ENCODE data around the gene PHF14.

The PHF14 gene

GRCh38 chr7:11203224-11203623 lies 229.6 kb downstream of the PHF14 start:
- no peaks in the 10 kb centered on the region for H3K36me3 ChIP-seq (ENCODE audit: insufficient read depth, insufficient read length, low read length)
- no peaks in the 10 kb centered on the region for H3K27me3 ChIP-seq (ENCODE audit: insufficient read depth, insufficient read length)
- no peaks in the 10 kb centered on the region for H3K4me1 ChIP-seq (ENCODE audit: insufficient read depth, insufficient read length)
- no peak overlapping the region for H3K4me3 ChIP-seq (ENCODE audit: insufficient read length, low read depth)
- DNase-seq (ENCODE audit: low read depth, low spot score), result no peak
- H3K9me3 ChIP-seq (ENCODE audit: insufficient read depth, low read length), result 0 out of 2 replicates have a peak, but pooled peaks cover 3% of the 10 kb centered on the region
- no peak for TF ChIP-seq YY1 (IDR thresholded peaks at IDR 0.05; ENCODE audit: insufficient read depth, insufficient read length)
- no peak for TF ChIP-seq ZNF274 (IDR thresholded peaks at IDR 0.05; ENCODE audit: low read depth, low read length)
- TF ChIP-seq SUZ12 (IDR thresholded peaks at IDR 0.05; ENCODE audit: extremely low read depth, insufficient read depth, insufficient read length), result no peak
- H3K9ac ChIP-seq (ENCODE audit: insufficient read length, low read depth), result no peak overlapping the region

GRCh38 chr7:11203683-11204082 lies 230.0 kb downstream of the PHF14 start:
- Histone ChIP-seq H3K4me1 (ENCODE audit: insufficient read depth, insufficient read length) (no peaks in the 10 kb centered on the region), H3K4me3 (ENCODE audit: insufficient read length, low read depth) (no peak overlapping the region), H3K9me3 (ENCODE audit: insufficient read depth, low read length) (0 out of 2 replicates have a peak, but pooled peaks cover 3% of the 10 kb centered on the region), H3K36me3 (ENCODE audit: insufficient read depth, insufficient read length, low read length) (no peaks in the 10 kb centered on the region), H3K27me3 (ENCODE audit: insufficient read depth, insufficient read length) (no peaks in the 10 kb centered on the region), H3K9ac (ENCODE audit: insufficient read length, low read depth) (no peak overlapping the region)
- no peak for DNase-seq (ENCODE audit: low read depth, low spot score)
- TF ChIP-seq SUZ12 (IDR thresholded peaks at IDR 0.05; ENCODE audit: extremely low read depth, insufficient read depth, insufficient read length) (no peak), YY1 (IDR thresholded peaks at IDR 0.05; ENCODE audit: insufficient read depth, insufficient read length) (no peak), ZNF274 (IDR thresholded peaks at IDR 0.05; ENCODE audit: low read depth, low read length) (no peak)

DNA sequence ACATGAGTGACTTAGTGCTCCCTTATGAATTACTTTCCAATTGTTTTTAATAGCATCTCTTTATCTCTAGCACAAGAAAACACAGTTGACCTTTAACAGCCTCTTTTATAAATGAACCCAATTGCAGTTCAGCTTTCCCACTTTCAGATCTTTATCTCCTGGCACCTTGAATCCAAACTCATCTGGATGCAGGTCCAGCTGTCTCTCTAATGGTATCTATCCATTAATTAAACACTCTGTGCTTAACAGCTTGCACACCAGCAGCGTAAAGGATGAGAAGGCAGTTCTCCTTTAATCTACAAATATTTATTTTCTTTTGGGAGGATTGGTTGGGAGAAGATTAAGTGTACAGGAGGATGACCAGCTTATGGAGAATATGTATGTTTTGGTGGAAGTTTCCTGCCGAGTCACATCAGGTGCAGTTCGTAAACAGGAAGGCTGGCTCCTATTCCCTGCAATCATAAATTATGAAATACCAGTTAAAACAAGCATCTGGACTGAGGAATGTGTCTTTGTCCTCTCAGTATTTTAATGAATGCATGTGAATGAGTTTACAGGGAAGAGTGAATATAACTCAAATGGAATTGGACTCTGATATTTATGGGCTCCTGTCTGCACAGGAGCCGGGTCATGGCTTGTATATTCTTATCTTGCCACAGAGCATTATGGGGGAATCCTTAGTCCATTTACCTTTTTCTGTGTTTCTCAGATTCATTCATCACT lies 232.7 kb downstream of the PHF14 start:
- Histone ChIP-seq H3K27me3 (ENCODE audit: insufficient read depth, insufficient read length) (no peaks in the 10 kb centered on the region), H3K9me3 (ENCODE audit: insufficient read depth, low read length) (no peaks in the 10 kb centered on the region), H3K4me1 (ENCODE audit: insufficient read depth, insufficient read length) (no peaks in the 10 kb centered on the region), H3K4me3 (ENCODE audit: insufficient read length, low read depth) (no peak overlapping the region), H3K9ac (ENCODE audit: insufficient read length, low read depth) (no peak overlapping the region), H3K36me3 (ENCODE audit: insufficient read depth, insufficient read length, low read length) (no peaks in the 10 kb centered on the region)
- TF ChIP-seq YY1 (IDR thresholded peaks at IDR 0.05; ENCODE audit: insufficient read depth, insufficient read length) (no peak), ZNF274 (IDR thresholded peaks at IDR 0.05; ENCODE audit: low read depth, low read length) (no peak), SUZ12 (IDR thresholded peaks at IDR 0.05; ENCODE audit: extremely low read depth, insufficient read depth, insufficient read length) (no peak)
- DNase-seq (ENCODE audit: low read depth, low spot score), result no peak

DNA sequence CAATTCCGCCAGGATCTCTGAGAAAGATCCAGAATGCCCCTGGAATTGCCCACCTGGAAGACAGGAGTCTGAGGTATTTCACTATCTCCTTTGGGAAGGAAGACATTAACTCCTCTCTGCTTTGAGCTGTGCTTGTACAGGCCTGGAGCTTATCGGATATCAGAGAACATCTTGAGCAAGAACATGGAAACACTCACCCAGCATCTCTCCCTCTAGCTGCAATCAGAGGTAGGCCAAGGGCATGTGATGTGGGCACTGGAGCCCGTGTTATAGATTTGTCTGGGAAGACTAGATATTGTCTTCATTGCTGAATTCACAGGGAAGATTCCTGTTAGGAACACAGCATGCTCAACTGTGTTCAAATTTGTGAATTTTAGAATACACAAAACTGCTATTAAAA lies 233.9 kb downstream of the PHF14 start:
- Histone ChIP-seq H3K4me3 (ENCODE audit: insufficient read length, low read depth) (no peak overlapping the region), H3K36me3 (ENCODE audit: insufficient read depth, insufficient read length, low read length) (no peaks in the 10 kb centered on the region), H3K4me1 (ENCODE audit: insufficient read depth, insufficient read length) (no peaks in the 10 kb centered on the region), H3K9ac (ENCODE audit: insufficient read length, low read depth) (no peak overlapping the region), H3K9me3 (ENCODE audit: insufficient read depth, low read length) (no peaks in the 10 kb centered on the region), H3K27me3 (ENCODE audit: insufficient read depth, insufficient read length) (no peaks in the 10 kb centered on the region)
- no peak for DNase-seq (ENCODE audit: low read depth, low spot score)
- TF ChIP-seq YY1 (IDR thresholded peaks at IDR 0.05; ENCODE audit: insufficient read depth, insufficient read length) (no peak), SUZ12 (IDR thresholded peaks at IDR 0.05; ENCODE audit: extremely low read depth, insufficient read depth, insufficient read length) (no peak), ZNF274 (IDR thresholded peaks at IDR 0.05; ENCODE audit: low read depth, low read length) (no peak)

GRCh38 chr7:11208883-11209465 lies 235.3 kb downstream of the PHF14 start:
- H3K36me3 ChIP-seq (ENCODE audit: insufficient read depth, insufficient read length, low read length), result no peaks in the 10 kb centered on the region
- no peak overlapping the region for H3K9ac ChIP-seq (ENCODE audit: insufficient read length, low read depth)
- H3K27me3 ChIP-seq (ENCODE audit: insufficient read depth, insufficient read length), result no peaks in the 10 kb centered on the region
- H3K4me3 ChIP-seq (ENCODE audit: insufficient read length, low read depth), result no peak overlapping the region
- DNase-seq (ENCODE audit: low read depth, low spot score), result no peak
- no peaks in the 10 kb centered on the region for H3K9me3 ChIP-seq (ENCODE audit: insufficient read depth, low read length)
- no peak for TF ChIP-seq YY1 (IDR thresholded peaks at IDR 0.05; ENCODE audit: insufficient read depth, insufficient read length)
- no peak for TF ChIP-seq ZNF274 (IDR thresholded peaks at IDR 0.05; ENCODE audit: low read depth, low read length)
- no peak for TF ChIP-seq SUZ12 (IDR thresholded peaks at IDR 0.05; ENCODE audit: extremely low read depth, insufficient read depth, insufficient read length)
- no peaks in the 10 kb centered on the region for H3K4me1 ChIP-seq (ENCODE audit: insufficient read depth, insufficient read length)

DNA sequence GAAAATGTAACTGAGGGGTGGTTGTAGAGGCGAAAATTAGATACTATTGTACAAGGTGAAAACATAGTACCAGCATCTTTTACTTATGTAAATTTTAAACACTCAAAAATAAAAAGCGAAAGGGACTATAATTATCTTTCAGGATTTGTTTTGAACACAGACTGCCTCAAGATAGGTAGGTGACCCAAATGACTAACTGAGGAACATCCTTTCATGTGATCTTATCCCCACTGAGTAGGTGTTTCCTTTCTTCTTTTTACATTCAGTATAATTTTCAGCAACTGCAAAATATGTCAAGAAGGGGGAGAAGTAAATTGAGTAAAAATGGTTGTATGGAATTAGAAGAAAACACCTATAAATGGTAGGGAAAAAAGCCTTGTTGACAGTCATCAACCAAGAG lies 236.7 kb downstream of the PHF14 start:
- H3K27me3 ChIP-seq (ENCODE audit: insufficient read depth, insufficient read length), result no peaks in the 10 kb centered on the region
- H3K4me3 ChIP-seq (ENCODE audit: insufficient read length, low read depth), result no peak overlapping the region

GRCh38 chr7:11212080-11212711 lies 238.5 kb downstream of the PHF14 start:
- H3K4me1 ChIP-seq (ENCODE audit: insufficient read depth, insufficient read length), result no peaks in the 10 kb centered on the region
- no peak overlapping the region for H3K4me3 ChIP-seq (ENCODE audit: insufficient read length, low read depth)
- no peak overlapping the region for H3K9ac ChIP-seq (ENCODE audit: insufficient read length, low read depth)
- DNase-seq (ENCODE audit: low read depth, low spot score), result peak; percentile 80
- H3K27me3 ChIP-seq (ENCODE audit: insufficient read depth, insufficient read length), result no peaks in the 10 kb centered on the region
- no peaks in the 10 kb centered on the region for H3K9me3 ChIP-seq (ENCODE audit: insufficient read depth, low read length)
- no peaks in the 10 kb centered on the region for H3K36me3 ChIP-seq (ENCODE audit: insufficient read depth, insufficient read length, low read length)
- no peak for TF ChIP-seq ZNF274 (IDR thresholded peaks at IDR 0.05; ENCODE audit: low read depth, low read length)
- TF ChIP-seq YY1 (IDR thresholded peaks at IDR 0.05; ENCODE audit: insufficient read depth, insufficient read length), result no peak
- no peak for TF ChIP-seq SUZ12 (IDR thresholded peaks at IDR 0.05; ENCODE audit: extremely low read depth, insufficient read depth, insufficient read length)

More for the DNA sequence above, 236.7 kb downstream of the PHF14 start:
- H3K9me3 ChIP-seq (ENCODE audit: insufficient read depth, low read length), result no peaks in the 10 kb centered on the region
- TF ChIP-seq SUZ12 (IDR thresholded peaks at IDR 0.05; ENCODE audit: extremely low read depth, insufficient read depth, insufficient read length) (no peak), YY1 (IDR thresholded peaks at IDR 0.05; ENCODE audit: insufficient read depth, insufficient read length) (no peak), ZNF274 (IDR thresholded peaks at IDR 0.05; ENCODE audit: low read depth, low read length) (no peak)
- no peaks in the 10 kb centered on the region for H3K4me1 ChIP-seq (ENCODE audit: insufficient read depth, insufficient read length)
- H3K36me3 ChIP-seq (ENCODE audit: insufficient read depth, insufficient read length, low read length), result no peaks in the 10 kb centered on the region
- no peak overlapping the region for H3K9ac ChIP-seq (ENCODE audit: insufficient read length, low read depth)
- no peak for DNase-seq (ENCODE audit: low read depth, low spot score)
